ENCODE results near the gene ECI2. TPM values are rescaled to one million over a fixed set of nuclear protein-coding genes. Genes with fewer than 3 reads are reported as not detected.

ECI2 gene
- total RNA-seq, 4 donors from 2014 or later = 22.8 to 35.4 (median 30.2) TPM

DNA sequence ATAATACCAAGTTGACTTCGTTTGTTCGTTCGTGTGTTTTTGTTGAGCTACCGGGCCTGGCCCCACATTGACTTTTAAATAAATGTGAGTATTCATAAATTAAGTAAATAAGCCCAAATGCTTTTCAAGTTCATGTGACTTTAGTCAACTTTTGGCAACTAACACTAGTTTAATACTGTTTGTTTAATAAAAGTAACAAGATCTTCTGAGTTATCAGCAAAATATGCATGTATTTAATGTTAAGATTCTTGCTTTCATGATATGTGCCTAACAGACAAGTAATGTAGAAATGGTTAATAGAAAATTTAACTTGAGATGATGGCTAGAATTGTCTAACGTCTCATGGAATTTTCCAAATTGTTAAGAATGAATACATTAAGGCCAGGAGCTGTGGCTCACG, 38.7 kb upstream of the ECI2 start:
- no peak for DNase-seq (ENCODE audit: low spot score in 2 of 2)
- H3K4me3 ChIP-seq (ENCODE audit: low read depth, poor library complexity, severe bottlenecking) = no peak overlapping the region
- 92 to 95% methylated on average over 6 of the region's 6 CpGs for WGBS, 2 donors
- intact Hi-C loops (cut with DNase I; ENCODE audit: low total_unique reads) = no loop called here
- no peak for TF ChIP-seq POLR2A (IDR thresholded peaks at IDR 0.05)
- TF ChIP-seq, protein P1, sequence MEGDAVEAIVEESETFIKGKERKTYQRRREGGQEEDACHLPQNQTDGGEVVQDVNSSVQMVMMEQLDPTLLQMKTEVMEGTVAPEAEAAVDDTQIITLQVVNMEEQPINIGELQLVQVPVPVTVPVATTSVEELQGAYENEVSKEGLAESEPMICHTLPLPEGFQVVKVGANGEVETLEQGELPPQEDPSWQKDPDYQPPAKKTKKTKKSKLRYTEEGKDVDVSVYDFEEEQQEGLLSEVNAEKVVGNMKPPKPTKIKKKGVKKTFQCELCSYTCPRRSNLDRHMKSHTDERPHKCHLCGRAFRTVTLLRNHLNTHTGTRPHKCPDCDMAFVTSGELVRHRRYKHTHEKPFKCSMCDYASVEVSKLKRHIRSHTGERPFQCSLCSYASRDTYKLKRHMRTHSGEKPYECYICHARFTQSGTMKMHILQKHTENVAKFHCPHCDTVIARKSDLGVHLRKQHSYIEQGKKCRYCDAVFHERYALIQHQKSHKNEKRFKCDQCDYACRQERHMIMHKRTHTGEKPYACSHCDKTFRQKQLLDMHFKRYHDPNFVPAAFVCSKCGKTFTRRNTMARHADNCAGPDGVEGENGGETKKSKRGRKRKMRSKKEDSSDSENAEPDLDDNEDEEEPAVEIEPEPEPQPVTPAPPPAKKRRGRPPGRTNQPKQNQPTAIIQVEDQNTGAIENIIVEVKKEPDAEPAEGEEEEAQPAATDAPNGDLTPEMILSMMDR (IDR thresholded peaks at IDR 0.05) = no peak

DNA sequence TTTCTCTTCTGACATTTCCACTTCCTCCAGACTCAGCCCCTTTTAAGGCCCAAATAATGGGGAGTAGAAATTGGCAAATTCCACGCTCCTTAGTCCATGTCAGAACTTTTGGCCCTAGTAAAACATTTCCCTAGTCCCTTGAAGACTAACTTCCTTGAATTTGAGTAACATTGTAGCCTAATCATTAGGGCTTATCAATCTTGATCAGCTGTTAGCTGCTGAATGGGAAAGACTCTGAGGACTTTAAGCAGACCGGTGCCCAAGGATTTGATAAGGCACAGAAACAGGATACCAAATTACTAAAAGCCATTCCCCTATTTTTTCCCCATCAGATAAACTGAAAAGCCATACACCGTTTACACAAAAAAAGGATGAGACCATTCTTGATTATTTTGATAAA, 37.0 kb upstream of the ECI2 start:
- no peak overlapping the region for H3K4me3 ChIP-seq (ENCODE audit: low read depth, poor library complexity, severe bottlenecking)
- no peak for DNase-seq (ENCODE audit: low spot score in 2 of 2)
- intact Hi-C loops (cut with DNase I; ENCODE audit: low total_unique reads) = no loop called here
- TF ChIP-seq POLR2A (IDR thresholded peaks at IDR 0.05) = no peak
- TF ChIP-seq, protein P1 (IDR thresholded peaks at IDR 0.05) = no peak
- 85 to 90% methylated on average over 3 of the region's 3 CpGs for WGBS, 2 donors

DNA sequence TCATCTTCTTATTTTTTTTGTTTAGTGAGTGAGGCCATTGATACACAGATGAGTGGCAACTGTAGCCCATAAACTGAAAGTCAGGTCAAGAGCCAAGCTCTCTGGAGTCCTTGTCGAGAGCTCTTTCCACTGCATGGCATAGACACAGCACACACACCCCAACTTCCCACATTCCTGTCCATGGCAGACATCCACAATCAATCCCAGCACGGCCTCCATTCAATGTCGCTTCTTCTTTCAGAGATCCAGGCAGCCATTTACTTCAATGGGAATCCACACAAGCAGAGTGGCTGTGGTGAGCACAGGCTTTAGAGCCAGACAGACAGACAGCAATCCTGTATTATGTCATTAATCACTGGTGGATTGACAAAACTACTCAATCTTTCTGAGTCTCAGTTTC, 34.9 kb upstream of the ECI2 start:
- no peak for TF ChIP-seq POLR2A (IDR thresholded peaks at IDR 0.05)
- TF ChIP-seq, protein P1 (IDR thresholded peaks at IDR 0.05) = no peak
- intact Hi-C loops (cut with DNase I; ENCODE audit: low total_unique reads) = no loop called here
- no peak for DNase-seq (ENCODE audit: low spot score in 2 of 2)
- H3K4me3 ChIP-seq (ENCODE audit: low read depth, poor library complexity, severe bottlenecking) = no peak overlapping the region
- 91 to 96% methylated on average over 3 of the region's 3 CpGs for WGBS, 2 donors

DNA sequence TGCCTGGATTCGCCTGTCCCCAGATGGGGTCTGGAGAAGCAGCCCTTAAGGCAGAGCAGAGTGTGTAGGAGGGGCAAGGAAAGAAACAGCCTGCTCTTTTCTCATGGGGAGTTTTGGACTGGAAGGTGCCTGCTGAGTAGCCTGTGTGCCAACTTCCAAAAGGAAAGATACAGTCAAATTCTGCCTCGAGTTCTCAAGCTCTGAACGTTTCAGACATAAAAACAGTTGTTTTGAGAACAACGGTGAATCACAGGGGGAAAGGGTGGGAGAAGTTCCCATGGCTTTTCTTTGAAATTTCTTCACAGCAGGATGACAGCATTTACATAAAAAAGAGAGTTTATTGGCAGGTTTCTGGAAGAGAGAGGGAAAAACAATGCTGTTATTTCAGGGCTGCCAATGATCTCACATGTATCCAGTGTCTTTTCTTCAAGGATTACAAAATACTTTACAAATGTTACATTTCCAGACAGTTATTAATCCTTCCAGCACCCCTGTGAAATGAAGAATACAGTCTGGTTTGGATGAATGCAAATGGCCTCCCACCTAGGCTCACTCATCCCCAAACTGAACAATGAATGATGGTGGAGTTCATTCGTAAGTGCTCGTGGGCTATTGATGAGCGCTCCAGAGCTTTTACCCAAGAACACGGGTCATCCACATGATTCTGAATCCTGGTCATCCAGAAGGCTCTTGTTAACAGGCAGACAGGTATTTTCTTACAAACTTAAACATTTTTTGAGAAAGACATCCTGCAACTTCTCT, 33.8 kb upstream of the ECI2 start:
- WGBS, 2 donors = 52 to 57% methylated on average over 8 of the region's 8 CpGs
- no peak for DNase-seq (ENCODE audit: low spot score in 2 of 2)
- intact Hi-C loops (cut with DNase I; ENCODE audit: low total_unique reads) = no loop called here
- TF ChIP-seq, protein P1 (IDR thresholded peaks at IDR 0.05) = no peak
- no peak for TF ChIP-seq POLR2A (IDR thresholded peaks at IDR 0.05)
- H3K4me3 ChIP-seq (ENCODE audit: low read depth, poor library complexity, severe bottlenecking) = no peak overlapping the region

DNA sequence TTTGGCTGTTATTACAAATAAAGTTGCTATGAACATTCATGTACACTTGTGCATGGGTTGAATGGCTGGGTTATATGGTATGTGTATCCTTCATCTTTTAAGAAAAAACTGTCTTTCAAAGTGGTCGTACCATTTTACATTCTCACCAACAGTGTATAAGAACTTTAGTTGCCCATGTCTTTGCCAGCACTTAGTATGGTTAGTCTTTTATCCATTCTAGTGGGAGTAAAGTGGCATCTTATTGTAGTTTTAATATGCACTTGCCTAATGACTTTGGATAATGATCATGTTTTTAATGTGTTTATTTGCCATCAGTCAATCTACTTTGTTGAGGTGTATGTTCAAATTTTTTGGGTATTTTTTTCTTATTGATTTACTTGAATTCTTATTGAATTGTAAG, 32.5 kb upstream of the ECI2 start:
- no peak for DNase-seq (ENCODE audit: low spot score in 2 of 2)
- 89 to 98% methylated on average over 1 of the region's 1 CpG for WGBS, 2 donors
- intact Hi-C loops (cut with DNase I; ENCODE audit: low total_unique reads) = no loop called here
- no peak overlapping the region for H3K4me3 ChIP-seq (ENCODE audit: low read depth, poor library complexity, severe bottlenecking)
- no peak for TF ChIP-seq POLR2A (IDR thresholded peaks at IDR 0.05)
- TF ChIP-seq, protein P1 (IDR thresholded peaks at IDR 0.05) = no peak

DNA sequence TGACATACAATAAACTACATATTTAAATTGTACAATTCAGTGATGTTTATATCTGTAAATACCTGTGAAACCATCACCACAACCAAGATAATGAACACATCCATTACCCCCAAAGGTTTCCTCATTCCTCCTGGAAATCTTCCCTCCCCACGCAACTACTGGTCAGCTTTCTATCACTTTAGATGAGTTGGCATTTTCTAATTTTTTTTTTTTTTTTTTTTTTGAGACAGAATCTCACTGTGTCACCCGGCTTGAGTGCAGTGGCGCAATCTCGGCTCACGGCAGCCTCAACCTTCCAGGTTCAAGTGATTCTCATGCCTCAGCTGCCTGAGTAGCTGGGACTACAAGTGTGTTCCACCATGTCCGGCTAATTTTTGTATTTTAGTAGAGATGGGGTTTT, 31.7 kb upstream of the ECI2 start:
- TF ChIP-seq, protein P1 (IDR thresholded peaks at IDR 0.05) = no peak
- no peak for TF ChIP-seq POLR2A (IDR thresholded peaks at IDR 0.05)
- DNase-seq (ENCODE audit: low spot score in 2 of 2) = no peak
- intact Hi-C loops (cut with DNase I; ENCODE audit: low total_unique reads) = no loop called here
- H3K4me3 ChIP-seq (ENCODE audit: low read depth, poor library complexity, severe bottlenecking) = no peak overlapping the region
- WGBS, 2 donors = 91 to 98% methylated on average over 6 of the region's 6 CpGs
